VCaP (cell line): Measurements from ENCODE around the gene SLC9A9.

Source experiments
- H3K27ac ChIP-seq: fragments of 450-650 bp; 2 replicates; pipeline ENCODE4 v1.5.1; 2017
- CTCF ChIP-seq: fragments of 450-650 bp; conservative IDR thresholded peaks from 2 replicates; pipeline ENCODE4 v1.5.1; 2017; ENCODE audit warnings: mild to moderate bottlenecking, moderate library complexity

The SLC9A9 gene

DNA sequence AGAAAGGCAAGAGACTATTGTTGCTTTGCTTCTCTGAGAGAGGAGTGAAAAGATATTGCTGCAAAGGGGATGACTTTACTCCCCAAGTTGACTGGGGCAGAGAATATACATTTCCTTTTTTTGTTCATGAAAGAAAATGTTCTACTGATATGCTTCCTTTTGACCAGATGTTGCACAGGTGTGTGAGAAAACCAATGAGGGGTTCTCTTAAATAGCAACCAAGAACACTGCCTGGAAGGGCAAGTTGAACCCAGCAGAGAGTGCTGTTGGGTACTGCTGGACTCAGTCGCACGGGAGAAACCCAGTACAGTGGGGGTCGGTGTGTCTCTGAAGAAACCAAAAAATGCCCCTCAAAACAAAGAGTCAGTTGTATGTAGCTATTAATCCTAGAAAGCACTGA is 627.5 kb downstream of the SLC9A9 start:
- no peak overlapping the region for H3K27ac ChIP-seq

GRCh38 chr3:143218166-143218835 is 630.0 kb downstream of the SLC9A9 start:
- TF ChIP-seq CTCF, result no peak
- no peak overlapping the region for H3K27ac ChIP-seq

More for the DNA sequence above, 627.5 kb downstream of the SLC9A9 start:
- no peak for TF ChIP-seq CTCF

- no peak overlapping the region for H3K27ac ChIP-seq
- no peak for TF ChIP-seq CTCF
Measured at GRCh38 chr3:143217283-143217682, 631.0 kb downstream of the SLC9A9 start.

DNA sequence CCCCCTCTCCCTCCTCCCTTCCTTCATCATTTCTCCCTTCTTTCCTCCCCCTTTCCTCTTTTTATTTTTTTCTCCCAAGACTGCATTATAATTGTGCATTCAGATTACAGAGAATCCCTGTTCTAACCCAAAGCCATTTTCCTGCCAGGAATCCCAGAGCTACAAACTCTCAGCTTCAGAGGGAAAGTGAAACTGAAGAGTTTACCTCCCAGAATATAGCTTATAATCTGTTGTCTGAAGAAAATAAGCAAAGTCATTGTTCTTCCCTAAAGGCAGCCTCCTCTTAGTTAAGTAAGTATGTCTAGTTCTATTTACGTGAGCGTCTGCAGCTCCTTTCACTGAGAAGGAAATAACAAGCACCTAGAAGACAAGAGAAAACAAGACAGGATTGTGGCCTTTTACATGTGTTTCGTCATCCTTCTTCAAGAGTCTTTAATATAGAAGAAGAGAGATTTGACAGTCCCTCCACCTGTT is 631.5 kb downstream of the SLC9A9 start:
- no peak overlapping the region for H3K27ac ChIP-seq
- no peak for TF ChIP-seq CTCF
